AG09319 (cell line): Measurements from ENCODE around the gene ADAM23.

Experiments
- DNase-seq: peaks from one replicate; pipeline ENCODE4 v3.0.0-alpha.2; 2010; ENCODE audit warnings: low read depth; ENCODE audit errors: extremely low read depth
- CTCF ChIP-seq: IDR thresholded peaks from 2 replicates; pipeline ENCODE4 v1.5.1; 2011; ENCODE audit warnings: low read depth, mild to moderate bottlenecking, inconsistent platforms, low read length, moderate library complexity

The ADAM23 gene

DNA sequence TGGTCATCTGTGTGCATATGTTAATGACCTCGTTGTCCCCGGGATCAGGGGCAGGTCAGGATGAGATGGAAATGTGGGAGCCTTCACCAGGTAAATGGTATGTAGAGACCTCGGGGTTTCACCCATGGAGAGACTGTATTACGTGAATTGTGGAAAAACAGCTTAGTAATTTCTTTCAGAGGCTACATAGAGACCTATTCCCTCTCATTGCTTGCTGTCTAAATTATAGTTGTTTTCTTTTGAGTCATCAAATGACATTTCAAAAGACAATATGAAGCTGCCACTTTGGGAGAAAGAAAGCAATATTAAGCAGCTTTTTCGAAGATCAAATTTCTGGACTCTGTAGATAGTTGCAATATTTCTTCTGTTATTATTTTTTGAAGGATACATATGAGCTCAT, 20.4 kb downstream of the ADAM23 start:
- TF ChIP-seq CTCF: no peak
- no peak for DNase-seq

- DNase-seq: no peak
- TF ChIP-seq CTCF: no peak
Measured at GRCh38 chr2:206464597-206464996, 21.3 kb downstream of the ADAM23 start.

- DNase-seq: no peak
- no peak for TF ChIP-seq CTCF
Measured at GRCh38 chr2:206471524-206472062, 28.3 kb downstream of the ADAM23 start.

DNA sequence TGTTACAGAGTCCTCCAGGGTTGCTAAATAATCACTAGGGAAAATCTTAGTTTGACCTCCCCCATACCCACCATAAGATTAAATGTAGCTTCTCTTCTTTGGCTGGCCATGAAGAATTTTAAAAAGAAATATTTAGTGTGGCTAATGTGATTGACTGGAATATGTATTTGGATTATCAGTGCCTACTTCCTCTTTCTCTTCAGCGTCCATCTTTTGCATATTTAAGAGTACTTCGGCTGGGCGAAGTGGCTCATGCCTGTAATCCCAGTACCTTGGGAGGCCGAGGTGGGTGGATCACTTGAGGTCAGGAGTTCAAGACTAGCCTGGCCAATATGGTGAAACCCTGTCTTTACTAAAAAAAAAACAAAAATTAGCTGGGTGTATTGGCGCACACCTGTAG, 28.8 kb downstream of the ADAM23 start:
- no peak for DNase-seq
- no peak for TF ChIP-seq CTCF

DNA sequence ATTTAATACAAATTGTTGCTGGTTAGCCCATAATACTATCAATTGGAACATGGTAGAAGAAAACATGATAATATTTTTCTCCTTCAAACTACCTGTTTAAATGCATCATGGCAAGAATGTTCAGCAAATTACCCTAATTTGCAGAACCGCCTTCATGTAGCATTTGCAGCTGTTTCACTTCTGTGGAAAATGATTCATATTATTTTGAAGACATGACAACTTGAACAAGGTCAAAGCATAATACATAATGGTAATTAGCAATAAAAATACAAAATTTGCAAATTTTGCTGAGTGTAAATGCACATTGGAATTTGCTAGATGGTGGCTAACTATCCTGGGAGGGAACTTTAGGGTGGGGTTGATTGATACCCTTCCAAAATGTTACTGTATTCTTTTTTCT, 30.8 kb downstream of the ADAM23 start:
- no peak for DNase-seq
- TF ChIP-seq CTCF: no peak

GRCh38 chr2:206477296-206477695, 34.0 kb downstream of the ADAM23 start:
- no peak for DNase-seq
- no peak for TF ChIP-seq CTCF

GRCh38 chr2:206478340-206478739, 35.0 kb downstream of the ADAM23 start:
- no peak for DNase-seq
- TF ChIP-seq CTCF: no peak
